Midbrain (tissue), 1 donor: ENCODE data around the gene MROH7.
"Not testable (repeated sequence)": the region's sequence is repeated elsewhere in the genome, so short reads cannot be mapped to it uniquely, and the experiment has no call there.

Experiments used
- DNase-seq: peaks from one replicate; lab custom pipeline; 2025; lab: John Stamatoyannopoulos, UW

Gene MROH7

GRCh38 chr1:54610048-54610447 lies 31.5 kb upstream of the MROH7 start:
- no peak for DNase-seq

DNA sequence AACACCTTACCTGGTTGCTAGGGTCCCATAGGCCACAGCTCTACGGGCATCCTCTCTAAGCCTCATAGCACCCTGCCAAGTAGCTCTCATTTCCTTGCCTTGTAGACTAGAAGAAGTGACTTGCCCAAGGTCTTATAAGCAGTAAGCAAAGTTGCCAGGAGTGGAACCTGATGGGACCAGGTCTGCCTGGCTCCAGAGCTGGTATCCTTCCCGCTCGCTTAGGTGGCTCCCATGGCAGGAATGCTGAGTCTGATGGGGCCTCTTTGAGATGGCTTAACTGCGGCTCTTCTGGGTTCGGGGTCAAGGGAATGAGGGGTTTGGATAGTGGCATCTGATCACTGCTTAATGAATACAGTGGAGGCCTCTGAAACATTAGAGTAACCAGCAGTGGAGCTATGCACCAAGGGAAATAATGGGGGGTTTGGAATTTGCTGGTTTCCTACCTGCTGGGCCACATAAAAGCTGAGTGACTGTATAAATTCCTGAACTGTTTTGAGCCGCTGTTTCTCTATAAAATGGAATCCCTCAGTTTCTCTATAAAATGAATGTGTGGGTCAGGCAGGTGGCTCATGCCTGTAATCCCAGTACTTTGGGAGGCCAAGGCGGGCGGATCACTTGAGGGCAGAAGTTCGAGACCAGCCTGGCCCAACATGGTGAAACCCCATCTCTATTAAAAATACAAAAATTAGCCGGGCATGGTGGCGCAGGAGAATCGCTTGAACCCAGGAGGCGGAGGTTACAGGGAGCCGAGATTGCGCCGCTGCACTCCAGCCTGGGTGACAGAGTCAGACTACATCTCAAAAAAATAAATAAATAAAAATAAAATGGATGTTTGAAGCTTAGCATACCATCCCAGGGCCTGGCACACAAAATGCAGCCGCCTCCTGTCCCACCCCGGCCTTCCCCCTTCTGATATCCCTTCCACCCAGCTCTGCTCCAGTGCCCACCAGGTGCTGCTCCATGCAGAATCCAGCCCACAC lies 30.7 kb upstream of the MROH7 start:
- DNase-seq: no peak

DNA sequence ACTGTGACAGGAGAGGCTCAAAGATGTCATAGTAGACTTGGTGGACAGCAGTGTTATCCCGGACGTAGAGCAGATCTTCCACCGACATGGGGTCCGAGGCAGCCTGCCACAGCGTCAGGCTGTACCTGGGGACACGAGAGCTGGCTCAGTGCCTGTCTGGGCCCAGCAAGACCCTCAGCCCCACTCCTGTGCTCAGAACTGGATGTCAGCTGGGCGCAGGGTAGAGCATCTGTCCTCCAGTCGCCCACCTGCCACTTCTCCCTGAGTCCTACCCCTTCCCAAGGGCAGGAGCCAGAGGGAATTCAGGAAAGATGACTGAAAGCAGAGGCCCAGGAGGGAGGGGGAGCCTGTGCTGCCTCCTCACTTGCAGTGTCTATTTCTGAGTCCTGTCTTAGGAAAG lies 30.0 kb upstream of the MROH7 start:
- DNase-seq: no peak

GRCh38 chr1:54614024-54614423 lies 27.6 kb upstream of the MROH7 start:
- no peak for DNase-seq

DNA sequence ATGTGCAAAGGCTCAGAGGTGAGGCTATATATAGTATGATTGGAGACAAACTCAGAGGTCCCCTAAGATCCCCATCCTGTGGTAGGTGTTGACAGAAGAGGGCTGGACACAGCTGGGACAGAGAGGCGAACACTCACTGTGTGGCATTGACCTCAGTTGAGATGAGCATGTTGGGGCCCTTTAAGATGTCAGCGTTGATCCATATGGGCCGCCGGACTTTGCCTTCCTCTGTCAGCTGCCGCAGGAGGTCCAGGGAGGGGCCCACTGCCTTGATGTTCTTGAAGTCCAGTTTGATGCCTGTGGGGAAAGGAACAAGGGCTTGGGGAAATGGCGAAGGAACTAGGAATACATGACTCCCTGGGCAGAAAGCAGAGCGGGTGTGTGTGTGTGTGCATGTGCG lies 27.0 kb upstream of the MROH7 start:
- DNase-seq: no peak

DNA sequence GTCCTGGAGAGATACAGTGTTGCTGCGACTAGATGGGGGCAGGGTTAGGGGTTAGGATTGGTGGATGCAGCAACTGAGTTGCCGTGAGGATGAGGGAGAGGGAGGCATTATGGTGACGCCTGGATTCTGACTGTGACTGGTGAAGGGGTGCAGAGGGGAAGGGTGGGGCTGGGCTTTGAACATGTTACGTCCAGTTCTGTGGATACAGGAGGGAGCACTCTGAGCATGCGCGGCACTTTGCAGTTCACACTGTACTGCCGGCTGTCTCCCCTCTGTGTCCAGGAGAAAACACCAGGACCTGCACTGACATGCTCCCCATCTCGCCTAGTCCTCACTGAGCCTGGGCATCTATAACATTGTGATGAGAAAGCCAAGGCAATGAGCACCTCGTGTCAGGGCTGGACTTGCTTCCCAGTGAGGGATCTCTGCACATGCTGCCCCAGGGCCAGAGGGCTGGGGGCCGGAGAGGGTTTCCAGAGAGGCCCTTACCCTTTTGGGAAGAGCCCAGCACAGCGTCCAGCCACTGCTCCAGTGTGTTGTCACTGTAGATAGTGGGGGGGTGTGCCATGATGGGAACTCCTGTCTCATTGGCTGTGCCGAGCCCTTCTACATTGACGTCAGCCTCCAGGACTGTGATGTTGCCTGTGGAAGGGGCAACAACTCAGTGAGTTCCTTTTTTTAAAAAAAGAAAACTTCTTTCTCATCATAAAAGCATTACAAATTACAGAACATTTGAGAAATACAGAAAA lies 25.9 kb upstream of the MROH7 start:
- no peak for DNase-seq

DNA sequence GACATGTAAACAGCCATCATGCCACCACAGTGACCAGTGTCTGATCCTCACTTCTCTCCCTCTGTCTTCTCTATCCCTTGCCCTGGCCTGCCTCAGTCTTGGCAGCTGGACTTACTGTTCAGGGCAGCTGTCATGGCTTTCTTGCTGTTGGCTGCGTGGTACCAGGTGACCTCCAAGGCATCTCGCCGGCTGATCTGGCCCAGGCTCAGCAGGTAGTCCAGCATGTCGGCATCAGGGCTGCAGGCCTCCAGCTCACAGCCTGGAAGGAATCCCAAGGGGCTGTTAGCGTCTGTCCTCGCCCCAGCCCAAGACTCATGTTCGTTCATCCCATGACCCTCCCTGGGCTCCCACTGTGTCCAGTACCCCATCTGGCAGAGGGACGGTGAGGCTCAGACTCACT lies 21.8 kb upstream of the MROH7 start:
- no peak for DNase-seq

- DNase-seq: no peak
Observed at GRCh38 chr1:54623216-54624007, 18.2 kb upstream of the MROH7 start, which contains the start of gene FAM151A. FAM151A (minus strand) TSS chr1:54623525; CDS start chr1:54623395, 130 bp downstream.

GRCh38 chr1:54624466-54625464 lies 16.8 kb upstream of the MROH7 start:
- no peak for DNase-seq

DNA sequence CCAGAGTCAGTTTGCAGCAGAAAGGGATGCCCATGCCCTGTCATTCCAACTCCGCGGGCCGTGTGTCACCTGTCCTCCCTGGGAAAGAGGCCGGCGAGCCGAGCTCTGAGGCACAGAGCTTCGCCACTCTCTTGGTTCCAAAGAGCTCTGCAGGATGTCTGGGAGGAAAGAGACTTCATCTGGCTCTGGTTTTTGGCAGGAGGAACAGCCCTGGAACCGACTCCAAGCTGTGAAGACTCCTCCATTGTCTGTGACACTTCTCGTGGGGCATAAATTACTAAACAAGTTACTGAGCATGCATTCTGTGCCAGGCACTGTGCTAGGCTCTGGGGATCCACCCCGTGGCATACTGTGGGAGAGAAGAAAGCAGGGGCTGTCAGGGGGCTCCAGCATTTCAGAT lies 14.4 kb upstream of the MROH7 start:
- peak; percentile 7 for DNase-seq

GRCh38 chr1:54635804-54636203 lies 5.8 kb upstream of the MROH7 start:
- DNase-seq: not testable (repeated sequence)

DNA sequence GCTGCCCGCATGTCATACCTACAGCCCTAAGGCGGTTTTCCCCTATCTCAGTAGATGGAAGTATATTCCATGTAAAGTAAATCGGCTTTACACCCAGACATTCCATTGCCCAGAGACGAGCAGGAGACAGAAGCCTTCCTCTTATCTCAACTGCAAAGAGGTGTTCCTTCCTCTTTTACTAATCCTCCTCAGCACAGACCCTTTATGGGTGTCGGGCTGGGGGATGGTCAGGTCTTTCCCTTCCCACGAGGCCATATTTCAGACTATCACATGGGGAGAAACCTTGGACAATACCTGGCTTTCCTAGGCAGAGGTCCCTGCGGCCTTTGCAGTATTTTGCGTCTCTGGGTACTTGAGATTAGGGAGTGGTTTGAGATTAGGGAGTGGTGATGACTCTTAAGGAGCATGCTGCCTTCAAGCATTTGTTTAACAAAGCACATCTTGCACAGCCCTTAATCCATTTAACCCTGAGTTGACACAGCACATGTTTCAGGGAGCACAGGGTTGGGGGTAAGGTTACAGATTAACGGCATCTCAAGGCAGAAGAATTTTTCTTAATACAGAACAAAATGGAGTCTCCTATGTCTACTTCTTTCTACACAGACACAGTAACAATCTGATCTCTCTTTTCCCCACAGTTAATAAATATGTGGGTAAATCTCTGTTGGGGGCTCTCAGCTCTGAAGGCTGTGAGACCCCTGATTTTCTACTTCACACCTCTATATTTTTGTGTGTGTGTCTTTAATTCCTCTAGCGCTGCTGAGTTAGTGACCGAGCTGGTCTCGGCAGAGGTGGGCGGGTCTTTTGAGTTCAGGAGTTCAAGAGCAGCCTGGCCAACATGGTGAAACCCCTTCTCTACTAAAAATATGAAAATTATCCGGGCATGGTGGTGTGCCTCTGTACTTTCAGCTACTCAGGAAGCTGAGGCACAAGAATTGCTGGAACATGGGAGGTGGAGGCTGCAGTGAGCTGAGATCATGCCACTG lies 4.8 kb upstream of the MROH7 start:
- not testable (repeated sequence) for DNase-seq

DNA sequence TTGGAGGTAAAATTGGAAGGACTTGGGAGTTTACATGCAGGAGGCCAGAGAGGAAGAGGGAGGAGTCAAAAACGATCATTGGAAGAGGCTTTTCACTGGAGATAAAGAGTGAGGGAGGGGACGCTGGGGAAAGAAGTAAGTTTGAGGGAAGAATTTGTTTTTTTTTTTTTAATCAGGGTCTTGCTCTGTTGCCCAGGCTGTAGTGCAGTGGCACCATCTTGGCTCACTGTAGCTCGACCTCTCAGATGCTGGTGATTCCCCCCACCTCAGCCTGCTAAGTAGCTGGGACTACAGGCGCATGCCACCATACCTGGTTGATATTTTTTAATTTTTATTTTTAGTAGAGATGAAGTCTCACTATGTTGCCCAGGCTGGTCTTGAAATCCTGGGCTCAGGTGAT lies 1.2 kb upstream of the MROH7 start:
- no peak for DNase-seq

DNA sequence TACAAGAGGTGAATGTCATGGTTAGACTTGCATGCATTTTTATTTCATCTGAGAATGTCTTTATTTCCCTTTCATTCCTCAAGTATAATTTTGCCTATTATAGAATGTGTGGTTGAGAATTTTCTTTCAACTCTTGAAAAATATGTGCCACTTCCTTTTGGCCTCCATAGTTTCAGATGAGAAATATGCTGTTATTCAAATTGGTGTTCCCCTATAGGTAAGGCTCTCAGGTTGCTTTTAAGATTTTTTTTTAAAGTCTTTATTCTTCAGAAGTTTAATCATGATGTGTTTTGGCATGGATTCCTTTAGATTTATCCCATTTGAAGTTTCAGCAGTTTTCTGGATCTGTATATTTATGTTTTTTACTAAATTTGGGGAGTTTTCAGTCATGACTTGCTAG lies 2.1 kb downstream of the MROH7 start:
- no peak for DNase-seq

GRCh38 chr1:54645806-54646676 lies 4.5 kb downstream of the MROH7 start:
- no peak for DNase-seq

GRCh38 chr1:54649130-54649898 lies 7.7 kb downstream of the MROH7 start:
- DNase-seq: no peak

DNA sequence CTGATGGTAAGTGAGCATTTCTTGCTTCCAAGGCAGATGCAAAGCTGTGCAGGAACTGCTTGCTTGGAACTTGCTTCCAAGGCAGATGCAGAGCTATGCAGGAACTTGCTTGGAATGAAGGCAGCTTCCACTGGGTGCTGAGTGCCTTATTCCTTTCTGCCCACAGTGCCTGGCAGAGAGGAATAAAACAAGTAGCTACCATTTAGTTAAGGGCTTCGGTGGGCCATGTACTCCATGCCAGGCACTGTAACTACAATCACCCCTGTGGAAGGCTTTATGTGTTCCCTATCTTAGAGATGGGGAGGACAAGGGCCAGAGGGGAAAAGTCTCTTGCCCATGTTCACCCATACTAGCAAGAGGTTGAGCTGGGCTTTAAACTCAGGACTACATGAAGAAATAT lies 8.3 kb downstream of the MROH7 start:
- no peak for DNase-seq

- DNase-seq: no peak
Observed at GRCh38 chr1:54650417-54650816, 8.8 kb downstream of the MROH7 start.
